GM23248 (cell line): ENCODE data around the gene ACACA.

Experiments used
- EZH2 ChIP-seq: fragments of 200-600 bp; sonication (generic); IDR thresholded peaks from 2 replicates; pipeline ENCODE4 v1.6.1; 2018; ENCODE audit warnings: antibody characterized with exemption, mild to moderate bottlenecking; ENCODE audit not compliant: insufficient read depth, poor library complexity, severe bottlenecking
- EZH2phosphoT487 ChIP-seq: fragments of 200-600 bp; sonication (generic); IDR thresholded peaks from 2 replicates; pipeline ENCODE4 v1.6.1; 2018; ENCODE audit warnings: antibody characterized with exemption, moderate library complexity, mild to moderate bottlenecking, low read depth; ENCODE audit not compliant: insufficient read depth

DNA sequence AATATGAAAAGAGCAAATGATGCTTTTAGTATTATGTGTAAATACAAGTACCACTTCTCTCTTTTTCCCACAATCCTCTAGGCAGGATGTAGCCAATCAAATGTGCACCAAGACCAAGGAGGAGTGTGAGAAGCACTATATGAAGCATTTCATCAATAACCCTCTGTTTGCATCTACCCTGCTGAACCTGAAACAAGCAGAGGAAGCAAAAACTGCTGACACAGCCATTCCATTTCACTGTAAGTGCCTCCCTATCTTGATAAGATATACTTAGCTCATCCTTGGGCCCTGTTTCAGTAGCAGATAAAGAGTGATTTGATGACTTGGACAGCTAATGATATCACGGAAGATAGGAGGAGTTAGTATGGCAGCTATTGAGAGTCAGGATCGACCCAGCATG is 33.8 kb upstream of the ACACA start:
- no peak for TF ChIP-seq EZH2
- no peak for TF ChIP-seq EZH2phosphoT487
